GM21619 (cell line): ENCODE data around the gene SPDYE17.
"Not testable (repeated sequence)": the region's sequence is repeated elsewhere in the genome, so short reads cannot be mapped to it uniquely, and the experiment has no call there.

Experiments used
- ATAC-seq: cut with Tn5 transposase; IDR thresholded peaks from one replicate; pipeline ENCODE4 v1.9.1; 2021; ENCODE audit not compliant: unreplicated experiment

Gene SPDYE17

DNA sequence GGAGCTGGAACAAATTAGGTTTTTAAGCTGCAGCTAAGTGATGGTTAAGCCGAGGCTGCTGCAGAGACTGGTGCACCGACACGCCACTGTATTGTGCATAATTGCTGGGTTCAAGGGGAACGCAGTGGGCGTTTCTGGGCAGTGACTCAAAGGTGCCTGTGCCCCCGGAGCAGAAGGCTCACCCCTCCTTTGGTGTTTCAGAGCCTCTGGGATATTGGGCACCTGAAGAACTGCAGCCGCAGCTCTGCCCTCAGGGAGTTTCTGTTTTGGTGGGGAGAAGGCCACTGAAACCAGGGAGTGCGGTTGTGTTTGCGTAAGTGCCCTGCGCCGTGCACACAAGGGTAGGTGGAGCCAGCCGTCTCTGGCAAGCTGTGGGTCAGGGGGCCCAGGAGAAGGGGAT, 57.8 kb downstream of the SPDYE17 start:
- not testable (repeated sequence) for ATAC-seq

DNA sequence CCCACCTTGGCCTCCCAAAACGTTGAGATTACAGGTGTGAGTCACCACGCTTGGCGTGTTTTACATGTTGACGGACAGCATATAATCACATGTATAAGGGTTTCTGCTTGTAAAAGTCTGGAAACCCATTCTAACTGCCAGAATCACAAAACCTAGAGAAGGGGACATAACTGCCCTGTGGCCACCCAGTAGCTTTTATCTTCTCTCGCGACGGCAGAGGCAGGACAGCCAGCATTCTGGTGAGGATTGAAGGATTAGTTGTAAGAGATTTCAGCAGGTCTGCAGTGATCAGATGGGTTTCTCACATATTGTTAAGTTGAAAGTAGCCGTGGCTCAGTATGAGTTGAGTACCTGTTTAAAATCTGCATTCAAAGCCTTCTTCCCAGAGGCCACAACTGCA, 59.8 kb downstream of the SPDYE17 start:
- not testable (repeated sequence) for ATAC-seq
